ENCODE data around the gene RBM23. TPM values are rescaled to one million over a fixed set of nuclear protein-coding genes. Genes with fewer than 3 reads are reported as not detected.
"Not testable (repeated sequence)": the region's sequence is repeated elsewhere in the genome, so short reads cannot be mapped to it uniquely, and the experiment has no call there.

RBM23 gene
- total and polyA plus RNA-seq, 5 donors from 2014 or later: 43.1 to 108 (median 49.8) TPM

GRCh38 chr14:22951795-22952194 is 32.8 kb upstream of the RBM23 start:
- H3K9me3 Mint-ChIP-seq; H3K4me1 ChIP-seq (ENCODE audit: control insufficient read depth, insufficient read depth, low read length, poor library complexity, severe bottlenecking); H3K4me3 ChIP-seq (ENCODE audit: low read depth, low read length); H3K9me3 ChIP-seq (ENCODE audit: control insufficient read depth in 2 of 2, low read length in 2 of 2); H3K27me3 ChIP-seq (ENCODE audit: control insufficient read depth, insufficient read depth, low read length); H3K27me3 Mint-ChIP-seq; DNase-seq; H3K4me3 Mint-ChIP-seq; ATAC-seq (ENCODE audit: low read depth in 2 of 2); H3K27ac ChIP-seq (ENCODE audit: insufficient read depth, low read length, poor library complexity, severe bottlenecking): not testable (repeated sequence)
- H3K36me3 ChIP-seq (ENCODE audit: control insufficient read depth, insufficient read depth, low read length): peaks cover 24% of the 10 kb centered on the region
- Mint-ChIP-seq H3K4me1 (peaks cover 7 to 29% (median 24%) of the 10 kb centered on the region in 4 donors), H3K27ac (peak overlapping the region in 1 of 3 donors; percentile 77), H3K36me3 (peaks cover 35% of the 10 kb centered on the region)

GRCh38 chr14:22945642-22946041 is 26.7 kb upstream of the RBM23 start:
- ATAC-seq (ENCODE audit: low read depth in 2 of 2) (no peak), DNase-seq (no peak)
- no peaks in the 10 kb centered on the region for H3K27me3 ChIP-seq (ENCODE audit: control insufficient read depth, insufficient read depth, low read length)
- Mint-ChIP-seq H3K4me1 (no peaks in the 10 kb centered on the region), H3K27ac (peak overlapping the region in 1 of 3 donors; percentile 8), H3K36me3 (peaks cover 35% of the 10 kb centered on the region), H3K4me3 (peak overlapping the region in 1 of 4 donors; percentile 21), H3K9me3 (no peaks in the 10 kb centered on the region), H3K27me3 (no peaks in the 10 kb centered on the region)
- no peak overlapping the region for H3K27ac ChIP-seq (ENCODE audit: insufficient read depth, low read length, poor library complexity, severe bottlenecking)
- no peaks in the 10 kb centered on the region for H3K9me3 ChIP-seq (ENCODE audit: control insufficient read depth in 2 of 2, low read length in 2 of 2)
- peaks cover 27% of the 10 kb centered on the region for H3K36me3 ChIP-seq (ENCODE audit: control insufficient read depth, insufficient read depth, low read length)
- no peaks in the 10 kb centered on the region for H3K4me1 ChIP-seq (ENCODE audit: control insufficient read depth, insufficient read depth, low read length, poor library complexity, severe bottlenecking)
- no peak overlapping the region for H3K4me3 ChIP-seq (ENCODE audit: low read depth, low read length)

- Histone ChIP-seq H3K27ac (ENCODE audit: insufficient read depth, low read length, poor library complexity, severe bottlenecking) (no peak overlapping the region), H3K27me3 (ENCODE audit: control insufficient read depth, insufficient read depth, low read length) (no peaks in the 10 kb centered on the region), H3K9me3 (ENCODE audit: control insufficient read depth in 2 of 2, low read length in 2 of 2) (no peaks in the 10 kb centered on the region), H3K4me1 (ENCODE audit: control insufficient read depth, insufficient read depth, low read length, poor library complexity, severe bottlenecking) (no peaks in the 10 kb centered on the region), H3K36me3 (ENCODE audit: control insufficient read depth, insufficient read depth, low read length) (no peaks in the 10 kb centered on the region), H3K4me3 (ENCODE audit: low read depth, low read length) (no peak overlapping the region)
- H3K4me1 Mint-ChIP-seq: no peaks in the 10 kb centered on the region
- peaks cover 12% of the 10 kb centered on the region for H3K36me3 Mint-ChIP-seq
- no peak for ATAC-seq (ENCODE audit: low read depth in 2 of 2)
- H3K9me3 Mint-ChIP-seq: no peaks in the 10 kb centered on the region
- DNase-seq: no peak
- peak overlapping the region in 1 of 4 donors; percentile 32 for H3K4me3 Mint-ChIP-seq
- H3K27me3 Mint-ChIP-seq: no peaks in the 10 kb centered on the region
- H3K27ac Mint-ChIP-seq: no peak overlapping the region
Observed at GRCh38 chr14:22939684-22940083, 20.7 kb upstream of the RBM23 start.

- no peaks in the 10 kb centered on the region for H3K27me3 ChIP-seq (ENCODE audit: control insufficient read depth, insufficient read depth, low read length)
- no peak for DNase-seq
- no peak overlapping the region for H3K27ac ChIP-seq (ENCODE audit: insufficient read depth, low read length, poor library complexity, severe bottlenecking)
- peaks cover 4% of the 10 kb centered on the region for H3K4me1 ChIP-seq (ENCODE audit: control insufficient read depth, insufficient read depth, low read length, poor library complexity, severe bottlenecking)
- H3K27me3 Mint-ChIP-seq: no peaks in the 10 kb centered on the region
- H3K27ac Mint-ChIP-seq: no peak overlapping the region
- H3K4me1 Mint-ChIP-seq: peaks cover 0 to 11% (median 7%) of the 10 kb centered on the region in 4 donors
- no peaks in the 10 kb centered on the region for H3K36me3 ChIP-seq (ENCODE audit: control insufficient read depth, insufficient read depth, low read length)
- H3K36me3 Mint-ChIP-seq: peaks cover 4% of the 10 kb centered on the region
- ATAC-seq (ENCODE audit: low read depth in 2 of 2): no peak
- H3K9me3 Mint-ChIP-seq: no peaks in the 10 kb centered on the region
- H3K9me3 ChIP-seq (ENCODE audit: control insufficient read depth in 2 of 2, low read length in 2 of 2): no peaks in the 10 kb centered on the region
- H3K4me3 ChIP-seq (ENCODE audit: low read depth, low read length): no peak overlapping the region
- H3K4me3 Mint-ChIP-seq: no peak overlapping the region
Observed at GRCh38 chr14:22935156-22935555, 16.2 kb upstream of the RBM23 start.

- Mint-ChIP-seq H3K36me3 (no peaks in the 10 kb centered on the region), H3K4me3 (peak overlapping the region in 3 of 4 donors; percentile 5 to 15 (median 9)), H3K4me1 (peaks cover 0 to 19% (median 13%) of the 10 kb centered on the region in 4 donors), H3K27me3 (no peaks in the 10 kb centered on the region), H3K27ac (peak overlapping the region in 1 of 3 donors; percentile 78), H3K9me3 (no peaks in the 10 kb centered on the region)
- no peaks in the 10 kb centered on the region for H3K9me3 ChIP-seq (ENCODE audit: control insufficient read depth in 2 of 2, low read length in 2 of 2)
- ATAC-seq (ENCODE audit: low read depth in 2 of 2) (no peak), DNase-seq (no peak)
- H3K4me1 ChIP-seq (ENCODE audit: control insufficient read depth, insufficient read depth, low read length, poor library complexity, severe bottlenecking): peaks cover 19% of the 10 kb centered on the region
- H3K36me3 ChIP-seq (ENCODE audit: control insufficient read depth, insufficient read depth, low read length): no peaks in the 10 kb centered on the region
- H3K4me3 ChIP-seq (ENCODE audit: low read depth, low read length): no peak overlapping the region
- H3K27ac ChIP-seq (ENCODE audit: insufficient read depth, low read length, poor library complexity, severe bottlenecking): no peak overlapping the region
- H3K27me3 ChIP-seq (ENCODE audit: control insufficient read depth, insufficient read depth, low read length): no peaks in the 10 kb centered on the region
Observed at GRCh38 chr14:22932146-22932545, 13.2 kb upstream of the RBM23 start.

GRCh38 chr14:22929961-22930364 is 11.0 kb upstream of the RBM23 start:
- no peaks in the 10 kb centered on the region for H3K27me3 ChIP-seq (ENCODE audit: control insufficient read depth, insufficient read depth, low read length)

GRCh38 chr14:22929104-22929960 is 10.4 kb upstream of the RBM23 start, which contains the start of gene PRMT5:
PRMT5 (minus strand) TSS chr14:22929376; CDS start chr14:22929361, 15 bp downstream.
- Mint-ChIP-seq H3K4me1 (peaks cover 0 to 25% (median 20%) of the 10 kb centered on the region in 4 donors), H3K36me3 (peaks cover 18% of the 10 kb centered on the region), H3K27me3 (no peaks in the 10 kb centered on the region), H3K27ac (no peak within 1 kb of the TSS), H3K4me3 (no peak within 1 kb of the TSS), H3K9me3 (no peaks in the 10 kb centered on the region)
- peak; percentile 98 to 99 (median 98) for DNase-seq
- Histone ChIP-seq H3K27me3 (ENCODE audit: control insufficient read depth, insufficient read depth, low read length) (no peaks in the 10 kb centered on the region), H3K27ac (ENCODE audit: insufficient read depth, low read length, poor library complexity, severe bottlenecking) (peak within 1 kb of the TSS; percentile 90), H3K9me3 (ENCODE audit: control insufficient read depth in 2 of 2, low read length in 2 of 2) (no peaks in the 10 kb centered on the region), H3K4me1 (ENCODE audit: control insufficient read depth, insufficient read depth, low read length, poor library complexity, severe bottlenecking) (peaks cover 19% of the 10 kb centered on the region), H3K4me3 (ENCODE audit: low read depth, low read length) (peak within 1 kb of the TSS; percentile 95), H3K36me3 (ENCODE audit: control insufficient read depth, insufficient read depth, low read length) (peaks cover 4% of the 10 kb centered on the region)
- ATAC-seq (ENCODE audit: low read depth in 2 of 2): peak; percentile 97 to 98

More at GRCh38 chr14:22929961-22930364, 11.0 kb upstream of the RBM23 start:
- Mint-ChIP-seq H3K4me3 (no peak overlapping the region), H3K27me3 (no peaks in the 10 kb centered on the region), H3K4me1 (peaks cover 0 to 25% (median 20%) of the 10 kb centered on the region in 4 donors), H3K27ac (no peak overlapping the region), H3K36me3 (peaks cover 12% of the 10 kb centered on the region), H3K9me3 (no peaks in the 10 kb centered on the region)
- Histone ChIP-seq H3K36me3 (ENCODE audit: control insufficient read depth, insufficient read depth, low read length) (no peaks in the 10 kb centered on the region), H3K27ac (ENCODE audit: insufficient read depth, low read length, poor library complexity, severe bottlenecking) (peak overlapping the region; percentile 90), H3K4me3 (ENCODE audit: low read depth, low read length) (peak overlapping the region; percentile 95), H3K9me3 (ENCODE audit: control insufficient read depth in 2 of 2, low read length in 2 of 2) (no peaks in the 10 kb centered on the region), H3K4me1 (ENCODE audit: control insufficient read depth, insufficient read depth, low read length, poor library complexity, severe bottlenecking) (peaks cover 19% of the 10 kb centered on the region)
- DNase-seq (no peak), ATAC-seq (ENCODE audit: low read depth in 2 of 2) (no peak)
